SU-DHL-6 (cell line): ENCODE results near the gene DOCK11.

ENCODE experiments used
- CTCF ChIP-seq: fragments of 200-600 bp; sonication (generic); IDR thresholded peaks from one replicate; pipeline ENCODE4 v1.5.1; 2017; ENCODE audit warnings: antibody characterized with exemption, mild to moderate bottlenecking, low read length, moderate library complexity; ENCODE audit not compliant: insufficient read depth, poor library complexity, severe bottlenecking
- EZH2phosphoT487 ChIP-seq: fragments of 200-600 bp; sonication (generic), shearing (Covaris generic); conservative IDR thresholded peaks from 2 replicates; pipeline ENCODE4 v1.6.1; 2018; ENCODE audit warnings: mild to moderate bottlenecking, antibody characterized with exemption, low read length, moderate library complexity, mixed read lengths

GRCh38 chrX:118541482-118541881 lies 45.9 kb downstream of the DOCK11 start:
- no peak for TF ChIP-seq CTCF
- no peak for TF ChIP-seq EZH2phosphoT487
